Mucosa of gallbladder (tissue), 1 donor: ENCODE results near the gene CRABP1. TPM values are rescaled to one million over a fixed set of nuclear protein-coding genes. Genes with fewer than 3 reads are reported as not detected.

ENCODE experiments used
- DNase-seq: peaks from one replicate; pipeline ENCODE4 v3.0.0-alpha.2; 2020; ENCODE audit warnings: low spot score
- total RNA-seq: library from RNA; stranded (reverse); gene quantifications from one replicate; pipeline ENCODE4 v1.2.1, GENCODE V29; 2021
- donor health status: DM: no; HTN: no; CAD: no.

The CRABP1 gene
- total RNA-seq: 1.4 TPM

- no peak for DNase-seq
These were observed at the start of gene CRABP1 for GRCh38 chr15:78340231-78341056. TSS of gene CRABP1 (plus strand) at chr15:78340353. CDS start at chr15:78340429, 76 bp downstream.

- no peak for DNase-seq
These were observed 49.1 kb upstream of the CRABP1 start for GRCh38 chr15:78291052-78291451.

DNA sequence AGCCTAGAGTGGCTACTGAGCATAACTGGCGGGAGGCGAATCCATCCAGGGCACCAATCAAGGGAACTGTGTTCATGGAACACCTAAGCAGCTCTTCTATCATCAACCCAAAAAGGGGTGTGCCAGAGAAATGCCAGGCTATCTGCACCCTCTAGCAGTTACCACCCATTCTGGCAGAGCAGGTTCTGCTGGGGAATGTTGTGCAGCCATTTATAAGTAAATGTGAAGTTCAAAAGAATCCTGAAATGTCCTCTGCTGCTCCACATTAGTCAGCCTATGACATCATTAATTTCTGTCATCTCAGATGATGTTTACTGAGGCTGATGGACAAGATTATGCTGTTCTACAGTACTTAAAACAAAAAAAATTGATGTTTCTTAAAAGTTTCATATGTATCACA lies 48.5 kb upstream of the CRABP1 start:
- no peak for DNase-seq

GRCh38 chr15:78292219-78292618 lies 47.9 kb upstream of the CRABP1 start:
- DNase-seq: no peak

GRCh38 chr15:78299101-78299930 lies 40.8 kb upstream of the CRABP1 start, which contains the start of gene SKIC8:
TSS of gene SKIC8 (minus strand) at chr15:78299609. CDS start at chr15:78295686, 3,923 bp downstream.
- peak; percentile 92 for DNase-seq

GRCh38 chr15:78301326-78301725 lies 38.8 kb upstream of the CRABP1 start:
- no peak for DNase-seq

GRCh38 chr15:78301828-78302227 lies 38.3 kb upstream of the CRABP1 start:
- no peak for DNase-seq

GRCh38 chr15:78302579-78303312 lies 37.4 kb upstream of the CRABP1 start:
- DNase-seq: no peak

DNA sequence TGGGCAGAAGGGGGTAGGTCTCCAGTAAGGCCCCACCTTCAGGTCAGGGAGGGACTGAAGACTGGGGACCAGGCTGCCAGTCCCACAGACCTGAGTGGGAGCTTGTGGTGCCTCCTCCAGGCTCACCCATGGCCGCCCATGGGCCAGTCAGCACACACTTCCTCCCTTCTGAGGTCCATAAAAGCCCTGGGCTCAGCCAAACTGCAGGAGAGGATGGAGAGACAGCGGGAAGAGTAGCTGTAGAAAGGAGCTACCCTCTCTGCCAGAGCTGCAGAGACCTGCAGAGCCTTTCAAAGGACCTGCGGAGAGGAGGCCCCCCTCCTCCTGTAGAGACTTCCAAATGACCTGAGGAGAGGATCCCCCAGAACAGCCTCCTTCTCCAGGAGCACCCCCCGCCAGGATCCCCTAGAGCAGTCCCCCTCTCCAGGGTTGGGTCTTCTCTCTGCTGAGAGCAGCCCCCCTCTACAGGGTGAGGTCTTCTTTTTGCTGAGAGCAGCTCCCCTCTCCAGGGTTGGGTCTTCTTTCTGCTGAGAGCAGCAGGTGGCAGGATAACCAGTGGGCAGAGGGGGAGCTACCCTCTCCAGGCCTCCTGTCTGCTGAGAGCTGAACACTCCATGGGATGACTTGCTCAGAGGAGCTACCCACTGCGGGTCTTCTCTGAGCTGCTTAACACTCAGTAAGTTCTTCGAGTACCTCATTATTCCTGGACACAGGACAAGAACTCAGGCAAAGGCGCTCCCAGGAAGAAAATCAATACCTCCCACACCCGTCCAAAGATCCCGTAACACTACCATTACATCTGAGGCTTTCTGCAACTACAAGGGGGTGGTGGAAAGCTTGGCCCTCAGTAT lies 35.7 kb upstream of the CRABP1 start:
- no peak for DNase-seq

DNA sequence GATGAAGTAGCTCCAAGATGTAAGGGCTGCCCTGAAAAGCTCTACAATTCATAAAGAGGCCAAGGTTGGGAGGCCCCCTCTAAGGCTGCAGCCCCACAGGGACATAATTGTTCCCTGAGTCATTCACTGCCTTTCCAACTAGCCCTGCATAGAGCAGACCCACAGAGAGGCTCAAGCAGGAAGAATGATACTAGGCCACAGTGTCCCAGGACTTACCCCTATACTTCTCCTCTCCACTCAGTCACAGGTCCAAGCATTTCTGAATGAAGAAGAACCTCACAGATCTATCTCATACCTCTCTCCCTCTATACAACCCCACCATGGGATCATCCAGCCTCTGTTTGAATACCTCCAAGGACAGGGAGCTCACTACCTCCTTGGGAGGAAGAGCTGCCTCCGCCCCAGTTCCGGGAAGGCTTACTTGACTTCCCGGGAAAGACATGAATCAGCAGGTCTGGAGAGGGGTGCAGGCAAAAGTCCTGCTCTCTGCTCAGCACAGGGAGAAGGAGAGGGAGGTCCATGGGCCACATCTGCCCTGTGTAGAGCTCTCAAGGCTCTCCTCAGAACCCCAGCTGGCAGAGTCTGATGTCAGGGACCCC lies 33.9 kb upstream of the CRABP1 start:
- no peak for DNase-seq

DNA sequence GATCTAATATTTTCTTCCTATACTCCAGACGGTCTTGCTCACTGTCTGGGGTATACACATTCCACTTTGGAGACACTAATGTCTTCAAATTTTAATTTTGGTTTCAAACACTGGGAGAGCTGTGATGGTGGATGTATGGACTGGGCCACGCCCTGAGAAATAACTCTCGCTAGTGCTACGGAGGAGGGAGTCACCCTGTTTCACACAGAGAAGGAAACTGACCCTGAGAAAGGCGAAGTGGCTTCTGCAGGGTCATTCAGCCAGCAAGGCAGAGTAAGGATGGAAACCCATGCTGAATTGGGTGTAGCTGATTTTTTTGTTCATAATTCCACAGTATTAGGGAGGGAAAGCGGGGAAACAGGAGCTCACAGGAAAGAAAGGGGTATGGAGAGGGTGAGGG lies 32.2 kb upstream of the CRABP1 start:
- DNase-seq: no peak

- DNase-seq: peak; percentile 56
These were observed 31.6 kb upstream of the CRABP1 start for GRCh38 chr15:78308422-78309032.

GRCh38 chr15:78311292-78311691 lies 28.9 kb upstream of the CRABP1 start:
- no peak for DNase-seq

DNA sequence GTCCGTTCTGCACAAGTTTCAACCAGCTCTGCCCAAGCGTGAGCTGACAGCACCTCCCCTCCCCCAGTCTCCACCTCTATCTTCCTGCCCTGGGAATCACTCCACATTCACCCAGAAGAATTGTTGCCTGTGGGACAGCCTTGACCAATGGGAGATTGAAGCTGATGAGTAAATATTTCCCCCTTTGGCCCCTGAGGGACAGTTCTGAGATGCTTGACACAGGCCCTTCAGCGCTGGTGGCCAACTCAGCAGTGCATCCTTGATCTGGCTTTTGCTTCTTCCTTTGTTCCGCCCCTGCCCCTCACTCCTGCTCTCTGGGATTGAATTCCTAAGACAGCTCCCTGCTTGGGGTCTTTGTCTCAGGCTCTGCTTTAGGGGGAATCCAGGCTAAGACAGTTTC lies 27.6 kb upstream of the CRABP1 start:
- DNase-seq: no peak

DNA sequence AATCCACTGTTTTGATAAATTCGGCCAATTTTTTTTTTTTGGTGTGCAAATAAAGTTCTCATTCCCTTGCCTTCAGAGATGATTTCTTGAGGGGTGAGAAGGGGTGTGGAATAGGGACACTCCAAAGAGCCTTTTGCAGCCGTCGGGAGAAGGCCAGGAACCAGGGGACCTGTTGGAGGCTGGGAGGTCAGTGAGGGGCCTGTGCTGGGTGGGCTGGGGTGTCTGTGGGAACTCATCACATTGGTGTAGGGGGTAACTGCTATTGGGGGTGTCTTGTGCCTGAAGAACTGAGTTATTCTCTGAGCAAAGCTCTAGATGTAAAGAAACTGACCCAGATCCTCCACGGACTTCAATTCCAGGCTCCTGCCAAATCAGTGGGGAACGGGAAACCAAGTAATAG lies 27.2 kb upstream of the CRABP1 start:
- DNase-seq: no peak

DNA sequence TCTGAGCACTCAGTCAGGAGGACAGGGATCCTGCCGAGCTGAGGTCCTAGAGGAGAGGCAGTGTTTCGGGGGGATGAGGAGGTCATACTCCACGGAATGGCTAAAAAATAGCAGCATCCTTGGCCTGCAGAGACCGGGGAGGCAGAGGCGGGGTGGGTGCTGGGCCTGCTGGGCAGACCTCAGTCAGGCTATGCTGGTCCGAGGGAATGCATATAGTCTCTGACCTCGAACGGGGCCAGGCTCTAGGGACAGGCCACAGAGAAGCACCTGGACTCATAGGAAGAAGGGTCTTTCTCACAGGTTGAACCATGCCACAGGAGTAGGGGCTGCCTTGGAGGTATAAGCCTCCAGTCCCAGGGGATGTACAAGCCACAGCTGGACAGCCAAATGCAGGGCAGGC lies 26.8 kb upstream of the CRABP1 start:
- DNase-seq: no peak

GRCh38 chr15:78314181-78314581 lies 26.0 kb upstream of the CRABP1 start:
- no peak for DNase-seq

DNA sequence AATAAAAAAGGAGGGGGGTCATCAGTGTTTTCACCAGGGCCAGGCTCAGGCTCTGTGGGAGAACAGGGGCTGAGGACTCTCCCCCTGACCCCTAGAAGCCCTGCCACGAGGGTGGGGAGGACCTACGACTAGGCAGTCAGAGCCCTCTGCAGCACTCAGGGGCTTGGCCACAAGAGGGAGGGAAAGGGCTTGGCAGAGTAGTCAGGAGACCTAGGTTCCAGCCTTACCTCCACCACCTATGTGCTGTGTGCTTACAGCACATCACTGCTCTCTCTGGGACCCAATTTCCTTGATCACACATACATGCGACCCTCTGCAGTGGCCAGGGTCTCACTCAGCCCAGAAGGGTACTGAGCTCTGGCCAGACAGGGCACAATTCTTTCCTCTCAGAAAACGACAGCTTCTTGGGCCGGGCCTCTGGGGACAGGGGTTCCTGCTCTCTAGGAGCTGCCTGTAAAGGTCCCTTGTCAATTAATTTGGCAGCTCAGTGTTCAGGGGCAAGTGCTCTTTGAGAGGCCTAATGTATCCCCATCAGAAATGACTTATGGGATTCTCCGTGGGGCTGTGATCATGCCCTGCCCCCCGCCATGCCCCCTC lies 24.4 kb upstream of the CRABP1 start:
- DNase-seq: no peak

- peak; percentile 33 for DNase-seq
These were observed 23.7 kb upstream of the CRABP1 start for GRCh38 chr15:78316283-78317083.
